Vagina (tissue), 2 donors: ENCODE measurements around the gene AP2A1.

Experiments used
- POLR2A ChIP-seq, 2 donors: fragments of 450-650 bp; IDR thresholded peaks; one replicate each; pipeline ENCODE4 v1.6.1; 2017; ENCODE audit warnings: antibody characterized with exemption in 2 of 2, mild to moderate bottlenecking in 2 of 2, moderate library complexity in 2 of 2
- POLR2AphosphoS5 ChIP-seq, 2 donors: sonication (generic); formaldehyde crosslinking; IDR thresholded peaks; one replicate each; pipeline ENCODE4 v1.9.0; 2017; ENCODE audit warnings: antibody characterized with exemption in 2 of 2, mild to moderate bottlenecking in 2 of 2, low read depth in 1 of 2; ENCODE audit not compliant: insufficient read depth in 1 of 2

DNA sequence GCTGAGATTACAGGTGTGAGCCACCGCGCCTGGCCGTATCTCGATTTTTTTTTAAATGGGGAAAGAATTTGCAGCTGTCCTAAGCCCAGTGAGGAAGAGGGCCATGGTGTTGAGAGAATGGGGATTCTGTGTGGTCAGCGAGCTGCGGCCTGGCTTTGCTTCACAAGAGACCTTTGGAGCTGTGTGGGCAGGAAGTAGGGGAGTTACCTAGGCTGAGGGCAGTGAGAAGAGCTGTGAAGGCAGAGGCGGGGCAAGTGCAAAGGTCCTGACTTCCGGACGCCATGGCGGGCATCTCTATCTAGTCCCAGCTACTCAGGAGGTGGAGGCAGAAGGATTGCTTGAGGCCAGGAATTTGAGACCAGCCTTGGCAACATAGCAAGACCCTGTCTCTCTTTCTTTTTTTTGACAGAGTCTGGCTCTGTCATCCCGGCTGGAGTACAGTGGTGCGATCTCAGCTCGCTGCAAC lies 4.9 kb downstream of the AP2A1 start:
- TF ChIP-seq POLR2A (IDR thresholded peaks at IDR 0.05) (no peak), POLR2AphosphoS5 (IDR thresholded peaks at IDR 0.05; ENCODE audit: insufficient read depth in 1 of 2, low read depth in 1 of 2) (no peak)
